ENCODE results near the gene CFAP20DC. TPM values are rescaled to one million over a fixed set of nuclear protein-coding genes. Genes with fewer than 3 reads are reported as not detected.

CFAP20DC gene
- total and polyA plus RNA-seq, 2 of the 8 experiments (the other 6 are each of a cell fraction or from before 2014, with no cell fraction given) = 2.2 to 2.8 TPM

DNA sequence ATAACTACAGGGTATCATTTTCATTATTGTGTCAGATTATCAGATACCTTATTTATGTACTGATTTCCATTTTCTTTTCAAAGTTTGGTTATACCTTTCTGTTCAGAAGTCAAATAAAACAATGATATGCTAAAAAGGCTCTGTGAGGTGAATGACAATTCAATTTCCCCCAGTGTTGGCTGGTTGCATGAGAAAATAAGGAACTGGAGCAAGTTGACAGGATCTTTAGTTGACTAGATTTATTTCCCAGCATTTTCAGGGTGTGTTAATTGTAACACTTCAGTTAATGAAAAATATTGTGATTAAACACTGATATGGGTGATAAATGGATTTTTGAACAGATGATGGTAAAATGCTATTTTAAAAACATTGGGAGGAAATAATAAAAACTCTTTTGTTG is 260.4 kb downstream of the CFAP20DC start:
- no peaks in the 10 kb centered on the region for H3K79me2 ChIP-seq (ENCODE audit: control insufficient read depth in 1 of 2, insufficient read depth in 2 of 2, low read length in 2 of 2)
- no peak overlapping the region for H3K18ac ChIP-seq (ENCODE audit: extremely low read depth, low read length)
- H2BK120ac ChIP-seq (replicated peaks; ENCODE audit: low read depth, low read length) = no peak overlapping the region
- POLR2A ChIA-PET (ENCODE audit: partially characterized antibody) = no interaction called here
- CTCF ChIA-PET (ENCODE audit: partially characterized antibody) = no interaction called here
- no peak overlapping the region for H3K23ac ChIP-seq (ENCODE audit: insufficient read length)
- H2BK12ac ChIP-seq (ENCODE audit: low read depth, low read length) = no peak overlapping the region
- H3K9ac ChIP-seq (replicated peaks in 1 of 4; ENCODE audit: extremely low read depth in 1 of 4, low read depth in 3 of 4, low read length in 3 of 4) = no peak overlapping the region
- H3K4me3 ChIP-seq (ENCODE audit: extremely low read depth in 1 of 4, insufficient read depth in 2 of 4, low read depth in 3 of 4, low read length in 4 of 4) = no peak overlapping the region
- no peak overlapping the region for H2BK15ac ChIP-seq (ENCODE audit: low read length)
- no peak overlapping the region for H4K91ac ChIP-seq (replicated peaks; ENCODE audit: insufficient read length, low read length)
- H4K5ac ChIP-seq (ENCODE audit: insufficient read length, low read depth, low read length) = no peak overlapping the region
- no peaks in the 10 kb centered on the region for H3K27me3 ChIP-seq (replicated peaks in 1 of 4; ENCODE audit: control insufficient read depth in 3 of 4, extremely low read depth in 1 of 4, insufficient read depth in 3 of 4, low read length in 3 of 4)
- H2BK20ac ChIP-seq (ENCODE audit: low read length) = no peak overlapping the region
- no peak overlapping the region for H2AFZ ChIP-seq (ENCODE audit: low read length)
- no peak overlapping the region for H2BK5ac ChIP-seq (ENCODE audit: low read depth, low read length)
- no peak for FAIRE-seq
- H3K14ac ChIP-seq (ENCODE audit: insufficient read length) = no peak overlapping the region
- no peak for DNase-seq (ENCODE audit: low read depth in 1 of 2, low spot score in 2 of 2)
- H3K9me3 ChIP-seq (ENCODE audit: insufficient read depth in 2 of 2, low read depth in 1 of 2, low read length in 1 of 2) = no peaks in the 10 kb centered on the region; a peak in 1 of 4 replicates
- no peaks in the 10 kb centered on the region for H3K23me2 ChIP-seq (ENCODE audit: low read depth, low read length)
- H3K36me3 ChIP-seq (ENCODE audit: control insufficient read depth in 2 of 4, insufficient read depth in 4 of 4, low read length in 3 of 4) = no peaks in the 10 kb centered on the region; a peak in 1 of 8 replicates
- H3K4ac ChIP-seq (replicated peaks; ENCODE audit: insufficient read length, low read depth, low read length) = no peak overlapping the region
- H4K20me1 ChIP-seq (replicated peaks in 1 of 2; ENCODE audit: control insufficient read depth in 1 of 2, insufficient read depth in 2 of 2, low read length in 2 of 2) = no peaks in the 10 kb centered on the region
- H3K4me2 ChIP-seq (ENCODE audit: insufficient read depth in 1 of 2, low read depth in 2 of 2, low read length in 2 of 2) = no peak overlapping the region
- TF ChIP-seq MAX (IDR thresholded peaks at IDR 0.05) = no peak
- TF ChIP-seq SP4 (IDR thresholded peaks at IDR 0.05; ENCODE audit: low read length) = no peak
- TF ChIP-seq SP1 (IDR thresholded peaks at IDR 0.05; ENCODE audit: low read depth, low read length) = no peak
- TF ChIP-seq EGR1 (IDR thresholded peaks at IDR 0.05; ENCODE audit: borderline replicate concordance, low read depth, low read length) = no peak
- no peak for TF ChIP-seq BACH1 (IDR thresholded peaks at IDR 0.05; ENCODE audit: low read length)
- no peak for TF ChIP-seq CTCF (IDR thresholded peaks at IDR 0.05; ENCODE audit: control extremely low read depth in 1 of 3, insufficient read depth in 1 of 3, low read depth in 1 of 3, low read length in 3 of 3)
- no peak for TF ChIP-seq SRF (IDR thresholded peaks at IDR 0.05; ENCODE audit: low read depth, low read length)
- no peak for TF ChIP-seq RFX5 (IDR thresholded peaks at IDR 0.05; ENCODE audit: borderline replicate concordance, low read depth, low read length)
- TF ChIP-seq HDAC6 (IDR thresholded peaks at IDR 0.05; ENCODE audit: low read depth, low read length) = no peak
- TF ChIP-seq POU5F1 (IDR thresholded peaks at IDR 0.05; ENCODE audit: low read depth, low read length) = no peak
- TF ChIP-seq CHD2 (IDR thresholded peaks at IDR 0.05; ENCODE audit: low read length) = no peak
- no peak for TF ChIP-seq PHF8 (conservative IDR thresholded peaks at IDR 0.05; ENCODE audit: low read depth, low read length)
- no peak for TF ChIP-seq RXRA (IDR thresholded peaks at IDR 0.05; ENCODE audit: insufficient read depth, low read depth, low read length)
- TF ChIP-seq TAF7 (optimal IDR thresholded peaks at IDR 0.05; ENCODE audit: borderline replicate concordance, low read depth, low read length) = no peak
- H2AK5ac ChIP-seq (ENCODE audit: low read depth, low read length) = no peak overlapping the region
- no peak overlapping the region for H3K27ac ChIP-seq (ENCODE audit: low read depth, low read length)
- H3K79me1 ChIP-seq (ENCODE audit: low read depth, low read length) = no peaks in the 10 kb centered on the region
- H4K8ac ChIP-seq (ENCODE audit: extremely low read depth, insufficient read depth, low read length) = no peak overlapping the region
- peaks cover 0 to 3% (median 0%) of the 10 kb centered on the region in 4 experiments; a peak in 3 of 7 replicates for H3K4me1 ChIP-seq (replicated peaks in 1 of 4; ENCODE audit: control insufficient read depth in 3 of 4, insufficient read depth in 4 of 4, low read length in 3 of 4)
- no peak overlapping the region for H3K56ac ChIP-seq (replicated peaks; ENCODE audit: insufficient read length, low read depth, low read length)

Data from H1 (cell line).